ENCODE measurements around the gene DCXR.

The DCXR gene

DNA sequence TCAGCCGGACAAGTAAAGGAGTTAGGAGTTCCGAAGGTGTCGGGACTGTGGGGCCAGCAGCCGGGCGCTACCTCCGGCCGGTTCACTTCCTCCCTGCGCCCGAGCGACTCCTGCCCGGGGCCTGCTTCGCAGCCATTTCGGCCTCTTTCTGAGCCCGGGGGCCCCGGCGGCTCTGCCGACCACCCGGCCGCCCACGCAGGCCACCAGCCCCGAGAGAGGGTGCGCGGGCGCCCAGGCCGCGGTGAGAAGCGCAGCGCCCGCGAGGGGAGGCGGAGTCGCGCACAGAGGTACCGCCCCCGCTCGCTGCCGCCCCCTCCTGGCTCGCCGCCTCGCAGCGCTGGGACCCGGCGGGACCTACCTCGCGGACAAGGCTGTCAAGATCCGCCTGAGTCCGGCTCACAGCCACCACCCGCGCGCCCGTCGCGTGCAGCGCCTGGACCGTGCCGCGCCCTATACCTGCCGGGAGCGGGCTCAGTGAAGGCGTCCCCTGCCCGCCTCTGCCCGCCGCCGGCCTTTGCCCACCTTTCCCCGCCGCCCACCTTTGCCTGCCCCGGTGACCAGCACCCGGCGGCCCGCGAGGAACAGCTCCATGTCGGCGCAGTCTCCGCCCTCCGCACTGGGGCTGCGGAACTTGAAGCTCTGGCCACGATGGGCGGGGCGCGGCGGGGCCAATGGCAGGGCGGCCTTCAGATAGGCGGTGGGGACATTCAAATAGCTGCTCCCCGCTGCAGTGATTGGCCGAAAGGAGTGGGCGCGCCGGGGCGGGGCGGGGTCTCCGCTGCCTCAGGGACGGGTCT is at the start of gene DCXR:
DCXR (minus strand) TSS at position 606 of the 797 bp plus-strand sequence; CDS start at position 591, 15 bp downstream.
- DNase-seq (ENCODE audit: low read depth): peak; percentile 89

- DNase-seq (ENCODE audit: low read depth): no peak
Observed at GRCh38 chr17:82085931-82086764, 48.7 kb upstream of the DCXR start.

DNA sequence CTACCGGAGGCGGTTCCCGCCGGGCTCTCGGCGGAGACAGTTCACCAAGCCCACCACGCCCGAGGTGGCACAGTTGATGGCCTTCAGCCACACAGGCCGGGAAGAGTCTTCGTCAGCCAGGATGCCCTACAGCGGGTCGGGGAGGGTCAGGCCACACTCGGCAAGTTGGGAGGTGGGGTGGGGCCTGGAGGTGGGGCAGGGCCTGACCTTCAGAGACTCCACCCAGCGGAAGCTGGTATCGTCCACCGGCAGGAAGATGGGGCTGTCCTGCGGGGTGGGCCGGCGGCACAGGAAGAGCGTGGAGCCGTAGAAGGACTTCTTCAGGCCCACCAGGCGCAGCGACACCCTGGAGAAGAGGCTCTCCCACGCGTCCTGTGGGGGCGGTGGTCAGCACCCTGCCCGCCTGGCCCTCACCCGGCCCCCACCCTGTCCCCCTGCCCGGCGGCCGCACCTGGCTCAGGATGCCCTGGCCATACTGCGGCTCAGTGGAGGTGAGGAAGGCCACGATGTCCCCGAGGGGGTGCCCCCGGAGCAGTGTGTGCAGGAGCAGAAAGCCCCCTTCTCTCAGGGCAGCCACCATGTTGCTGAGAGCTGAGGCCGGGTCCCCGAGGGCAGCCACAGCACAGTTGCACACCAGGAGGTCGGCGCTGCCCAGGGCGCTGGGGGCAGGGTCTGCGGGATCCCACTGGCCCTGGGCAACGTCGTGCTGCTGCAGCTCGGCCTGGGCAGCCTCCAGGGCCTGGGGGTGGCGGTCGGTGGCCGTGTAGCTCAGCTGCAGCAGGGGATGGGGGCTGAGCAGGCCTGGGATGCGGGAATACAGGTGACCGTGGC is 47.7 kb upstream of the DCXR start:
- no peak for DNase-seq (ENCODE audit: low read depth)

GRCh38 chr17:82084373-82085030 is 47.0 kb upstream of the DCXR start:
- no peak for DNase-seq (ENCODE audit: low read depth)

DNA sequence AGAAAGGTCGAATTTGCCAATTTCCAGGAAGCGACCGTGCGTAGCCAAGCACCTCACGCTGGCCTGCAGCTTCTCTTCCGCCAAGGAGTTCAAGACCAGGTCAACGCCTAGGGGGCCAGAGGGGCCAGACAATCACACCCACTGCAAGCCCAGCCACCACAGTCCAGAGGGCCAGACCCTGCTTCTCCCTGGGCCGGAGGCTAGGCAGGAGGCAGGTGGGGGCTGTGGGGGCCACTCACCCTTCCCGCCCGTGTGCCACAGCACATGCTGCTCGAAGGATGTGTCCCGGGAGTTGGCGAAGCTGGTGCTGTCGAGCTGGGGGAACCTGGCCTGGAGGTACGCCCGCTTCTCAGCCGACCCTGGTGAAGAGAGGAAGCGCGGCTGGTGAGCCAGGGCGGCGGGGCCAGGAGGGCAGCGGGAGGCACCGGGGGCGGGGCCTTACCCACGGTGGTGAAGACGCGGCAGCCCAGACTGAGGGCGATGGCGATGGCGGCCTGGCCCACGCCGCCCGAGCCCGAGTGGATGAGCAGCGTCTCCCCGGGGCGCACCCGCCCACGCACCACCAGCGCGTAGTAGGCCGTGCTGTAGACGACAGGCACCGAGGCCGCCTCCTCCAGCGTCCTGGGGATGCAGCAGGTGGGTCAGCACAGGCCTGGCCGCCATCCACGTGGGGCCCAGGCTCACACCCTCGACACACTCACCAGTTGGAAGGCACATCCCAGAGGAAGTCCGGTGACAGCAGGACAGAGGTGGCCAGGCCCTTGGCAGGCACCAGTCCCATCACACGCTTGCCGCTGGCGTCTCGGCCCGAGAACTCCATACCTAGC is 46.2 kb upstream of the DCXR start:
- DNase-seq (ENCODE audit: low read depth): no peak

DNA sequence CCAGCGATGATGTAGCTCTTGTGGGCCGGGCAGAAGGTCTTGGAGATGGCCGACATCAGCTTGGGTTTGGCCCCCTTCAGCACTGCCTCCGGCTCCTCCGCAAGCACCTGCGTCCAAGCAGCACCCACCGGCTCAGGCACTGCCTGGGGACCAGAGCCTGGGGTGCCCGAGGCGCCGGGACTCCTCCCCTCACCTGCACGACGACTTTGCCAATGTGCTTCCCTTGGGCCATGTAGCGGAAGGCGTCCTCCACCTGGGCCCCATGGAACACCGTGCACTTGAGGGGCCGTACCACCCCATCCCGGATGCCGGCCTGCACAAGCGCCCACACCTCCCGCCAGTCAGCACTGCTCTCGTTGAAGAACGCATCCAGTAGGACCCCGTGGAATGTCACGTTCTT is 45.5 kb upstream of the DCXR start:
- DNase-seq (ENCODE audit: low read depth): no peak

DNA sequence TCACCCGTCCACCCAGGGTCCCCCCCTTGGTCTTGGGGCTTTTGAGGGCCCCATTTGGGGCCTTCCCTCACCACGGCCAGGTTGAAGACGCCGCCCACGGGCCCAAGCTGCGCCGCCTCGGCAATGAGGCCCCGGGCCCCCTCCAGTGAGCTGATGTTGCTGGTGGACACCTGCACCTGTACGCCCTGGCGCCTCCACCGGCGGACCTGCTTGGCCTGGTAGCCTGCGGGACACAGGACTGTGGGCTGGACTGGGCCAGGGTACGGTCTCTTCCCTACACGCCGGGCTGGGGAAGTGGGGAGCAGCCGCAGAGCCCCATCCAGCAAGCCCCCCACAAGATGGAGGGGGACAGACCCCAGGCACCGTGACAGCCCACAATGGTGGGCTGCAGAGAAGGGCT is 45.0 kb upstream of the DCXR start:
- DNase-seq (ENCODE audit: low read depth): no peak

DNA sequence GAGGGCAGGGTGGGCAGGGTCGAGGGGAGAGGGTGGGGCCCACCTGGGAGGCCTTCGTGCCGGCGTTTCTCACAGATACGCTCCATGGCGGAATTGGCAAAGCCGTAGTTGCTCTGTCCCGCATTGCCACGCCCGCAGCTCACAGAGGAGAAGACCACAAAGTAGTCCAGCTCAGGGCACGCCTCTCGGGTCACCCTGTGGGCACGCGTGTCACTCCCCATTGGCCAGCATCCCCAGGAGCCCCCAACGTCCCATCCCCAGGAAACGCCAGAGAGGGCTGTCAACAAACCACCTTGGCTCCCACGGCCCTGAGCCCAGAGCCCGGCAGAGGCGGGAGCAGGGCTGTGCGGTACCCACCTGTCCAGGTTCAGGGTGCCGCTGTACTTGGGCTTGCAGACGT is 44.5 kb upstream of the DCXR start:
- no peak for DNase-seq (ENCODE audit: low read depth)

- no peak for DNase-seq (ENCODE audit: low read depth)
Observed at GRCh38 chr17:82081546-82081945, 44.0 kb upstream of the DCXR start.

DNA sequence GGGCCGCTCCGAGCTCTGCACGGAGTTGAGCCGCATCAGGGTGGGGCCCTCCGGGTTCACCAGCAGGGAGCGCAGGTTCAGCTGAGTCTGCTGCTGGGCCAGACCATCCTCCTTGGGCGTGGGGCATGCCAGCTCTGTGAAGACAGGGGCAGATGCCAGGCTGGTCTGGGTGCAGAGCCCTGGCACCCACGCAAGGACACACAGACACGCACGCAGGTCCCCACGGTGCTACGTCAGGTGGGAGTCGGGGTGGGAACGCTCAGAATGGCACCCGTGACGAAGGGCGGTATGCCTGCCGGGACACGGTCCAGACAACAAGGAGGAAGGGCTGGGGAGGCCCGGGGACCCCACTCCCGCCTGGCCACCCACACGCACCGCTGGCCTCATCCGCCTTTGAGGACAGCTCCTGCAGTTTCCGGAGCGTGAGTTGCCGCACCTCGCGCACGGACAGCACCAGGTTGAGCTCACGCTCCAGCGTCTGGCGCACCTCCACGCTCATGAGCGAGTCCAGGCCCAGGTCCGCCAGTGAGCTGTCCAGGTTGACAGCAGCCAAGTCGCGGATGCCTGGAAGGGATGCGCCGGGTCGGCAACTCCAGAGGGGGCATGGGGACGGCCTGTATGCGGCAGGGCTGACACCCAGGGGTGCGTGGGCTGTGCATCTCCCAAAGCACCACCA is 43.4 kb upstream of the DCXR start:
- no peak for DNase-seq (ENCODE audit: low read depth)

- no peak for DNase-seq (ENCODE audit: low read depth)
Observed at GRCh38 chr17:82080048-82080788, 42.7 kb upstream of the DCXR start.

- no peak for DNase-seq (ENCODE audit: low read depth)
Observed at GRCh38 chr17:82079001-82079677, 41.6 kb upstream of the DCXR start.

GRCh38 chr17:82078433-82078832 is 40.9 kb upstream of the DCXR start:
- DNase-seq (ENCODE audit: low read depth): no peak

DNA sequence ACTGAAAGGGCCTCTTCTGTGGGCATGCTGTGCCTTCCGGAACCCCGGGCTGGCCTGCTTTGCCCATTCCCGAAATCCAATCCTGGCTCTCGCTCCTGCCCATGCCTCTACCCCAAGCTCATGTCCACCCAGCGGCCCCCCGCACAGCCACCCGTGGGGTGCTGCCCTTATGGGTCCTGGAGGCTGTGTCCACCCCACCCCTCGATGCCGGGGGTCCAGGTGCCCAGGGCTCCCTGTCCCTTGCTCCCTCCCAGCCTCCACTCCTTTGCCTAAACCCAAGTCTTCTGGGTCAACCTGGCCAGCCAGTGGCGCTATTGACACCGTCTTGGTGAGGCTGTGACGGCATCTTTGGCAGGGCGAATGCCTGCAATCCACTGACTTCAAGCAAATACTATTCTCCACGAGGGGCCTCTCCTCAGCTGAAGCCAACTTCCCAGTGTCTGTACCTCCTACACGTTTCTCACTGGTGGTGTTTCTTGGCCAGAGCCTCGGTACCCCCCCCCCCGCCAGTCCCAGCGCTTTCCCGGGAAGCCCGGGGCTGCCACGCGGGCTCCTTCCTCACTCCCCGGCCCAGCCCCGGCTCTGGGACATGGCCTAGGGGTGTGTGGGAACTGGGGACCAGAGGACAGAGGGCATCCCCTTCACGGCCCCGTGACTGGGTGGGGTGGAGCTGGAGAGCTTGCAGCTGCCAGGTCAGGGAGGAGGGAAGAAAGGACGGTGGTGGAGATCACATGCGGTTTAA is 40.3 kb upstream of the DCXR start:
- no peak for DNase-seq (ENCODE audit: low read depth)

DNA sequence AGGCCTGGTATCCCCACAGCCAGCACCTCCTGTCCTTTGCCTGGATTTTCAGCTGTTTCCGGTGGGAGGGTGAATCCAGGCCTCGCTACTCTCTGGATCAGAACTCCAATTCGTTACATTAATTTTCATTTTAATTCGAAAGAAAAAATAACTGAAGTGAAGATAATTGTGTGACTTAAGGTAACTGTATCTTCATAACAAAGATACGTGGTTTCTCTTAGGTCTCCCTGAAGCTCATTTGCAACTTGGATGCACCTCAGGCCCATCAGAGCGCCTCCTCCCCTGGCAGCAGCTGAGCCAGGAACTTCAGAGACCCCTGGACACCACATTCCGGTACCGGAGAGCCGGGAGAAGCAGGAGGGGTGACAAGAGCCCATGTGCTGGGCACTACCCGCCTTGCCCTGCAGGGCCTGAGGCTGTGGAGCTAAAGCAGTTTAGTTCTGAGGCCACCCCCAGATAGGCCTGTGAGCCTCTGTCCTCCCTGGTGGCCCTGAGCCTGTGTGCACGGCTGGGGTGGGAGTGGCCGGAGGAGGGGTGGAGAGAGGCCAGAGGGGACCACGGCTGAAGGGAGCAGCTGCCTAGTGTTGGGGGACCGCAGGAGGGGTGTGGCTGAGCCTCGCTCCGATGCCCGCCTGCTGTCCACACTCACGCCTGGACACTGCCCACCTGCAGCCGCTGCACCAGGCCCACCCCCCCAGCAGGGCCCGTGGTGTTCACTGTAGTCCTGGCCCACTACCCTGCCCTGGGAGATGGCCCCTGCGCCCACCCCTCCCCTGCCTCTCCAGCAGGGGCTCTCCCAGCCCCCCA is 39.5 kb upstream of the DCXR start:
- DNase-seq (ENCODE audit: low read depth): no peak

DNA sequence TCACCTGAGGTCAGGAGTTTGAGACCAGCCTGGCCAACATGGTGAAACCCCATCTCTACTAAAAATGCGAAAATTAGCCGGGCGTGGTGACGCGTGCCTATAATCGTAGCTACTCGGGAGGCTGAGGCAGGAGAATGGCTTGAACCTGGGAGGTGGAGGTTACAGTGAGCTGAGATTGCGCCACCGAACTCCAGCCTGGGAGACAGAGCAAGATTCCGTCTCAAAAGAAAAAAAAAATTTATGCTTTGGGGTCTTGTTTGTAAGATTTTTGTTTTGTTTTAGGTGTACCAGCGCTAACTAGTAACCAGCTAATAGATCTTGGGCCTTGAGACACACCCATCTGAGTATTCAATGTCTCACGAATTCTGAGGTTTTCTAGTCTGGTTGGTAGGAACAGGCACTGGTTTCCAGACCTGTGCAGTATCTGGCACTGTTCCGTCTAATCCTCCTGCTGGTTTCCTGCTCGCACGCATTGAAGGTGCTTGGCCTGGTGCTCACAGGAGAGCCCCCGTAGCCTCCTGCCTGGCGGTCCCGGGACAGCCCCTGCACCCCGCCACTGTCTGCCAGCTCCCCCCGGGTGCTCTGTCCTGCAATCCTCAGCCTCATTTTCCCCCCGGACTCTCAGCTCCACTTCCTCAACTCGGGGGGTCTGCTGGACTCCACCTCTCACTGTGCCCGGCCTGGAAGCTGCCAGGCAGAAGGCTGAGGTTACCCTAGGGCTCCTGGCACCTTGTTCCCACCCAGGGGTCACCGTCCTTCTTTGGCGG is 38.7 kb upstream of the DCXR start:
- no peak for DNase-seq (ENCODE audit: low read depth)

GRCh38 chr17:82073446-82073845 is 35.9 kb upstream of the DCXR start:
- no peak for DNase-seq (ENCODE audit: low read depth)
